ENCODE measurements around the gene OSBPL10. TPM values are rescaled to one million over a fixed set of nuclear protein-coding genes. Genes with fewer than 3 reads are reported as not detected.

OSBPL10 gene
- total RNA-seq, 1 donor from 2014 or later, result 12.1 TPM

- Mint-ChIP-seq H3K9me3 (no peaks in the 10 kb centered on the region), H3K4me3 (no peak overlapping the region), H3K36me3 (ENCODE audit: low read depth) (no peaks in the 10 kb centered on the region), H3K27me3 (ENCODE audit: insufficient read depth) (no peaks in the 10 kb centered on the region), H3K4me1 (ENCODE audit: low read depth) (peaks cover 26% of the 10 kb centered on the region), H3K27ac (no peak overlapping the region)
- intact Hi-C loops (cut with micrococcal nuclease), result no loop called here
- no peak for DNase-seq (ENCODE audit: low spot score)
Observed at GRCh38 chr3:31908391-31909097, 72.5 kb downstream of the OSBPL10 start.

- no peaks in the 10 kb centered on the region for H3K36me3 Mint-ChIP-seq (ENCODE audit: low read depth)
- no peak overlapping the region for H3K27ac Mint-ChIP-seq
- no peaks in the 10 kb centered on the region for H3K9me3 Mint-ChIP-seq
- intact Hi-C loops (cut with micrococcal nuclease), result no loop called here
- H3K4me3 Mint-ChIP-seq, result no peak overlapping the region
- no peaks in the 10 kb centered on the region for H3K27me3 Mint-ChIP-seq (ENCODE audit: insufficient read depth)
- peaks cover 35% of the 10 kb centered on the region for H3K4me1 Mint-ChIP-seq (ENCODE audit: low read depth)
- no peak for DNase-seq (ENCODE audit: low spot score)
Observed at GRCh38 chr3:31906182-31906581, 74.9 kb downstream of the OSBPL10 start.

- intact Hi-C loops (cut with micrococcal nuclease), result no loop called here
- H3K4me3 Mint-ChIP-seq, result no peak overlapping the region
- no peaks in the 10 kb centered on the region for H3K36me3 Mint-ChIP-seq (ENCODE audit: low read depth)
- no peaks in the 10 kb centered on the region for H3K9me3 Mint-ChIP-seq
- no peak for DNase-seq (ENCODE audit: low spot score)
- H3K4me1 Mint-ChIP-seq (ENCODE audit: low read depth), result peaks cover 46% of the 10 kb centered on the region
- peaks cover 2% of the 10 kb centered on the region for H3K27me3 Mint-ChIP-seq (ENCODE audit: insufficient read depth)
- H3K27ac Mint-ChIP-seq, result peak overlapping the region; percentile 50
Observed at GRCh38 chr3:31903686-31904431, 77.2 kb downstream of the OSBPL10 start.

GRCh38 chr3:31900583-31900982, 80.5 kb downstream of the OSBPL10 start:
- peaks cover 2% of the 10 kb centered on the region for H3K27me3 Mint-ChIP-seq (ENCODE audit: insufficient read depth)
- H3K9me3 Mint-ChIP-seq, result no peaks in the 10 kb centered on the region
- DNase-seq (ENCODE audit: low spot score), result no peak
- no peaks in the 10 kb centered on the region for H3K36me3 Mint-ChIP-seq (ENCODE audit: low read depth)
- no peak overlapping the region for H3K27ac Mint-ChIP-seq
- intact Hi-C loops (cut with micrococcal nuclease), result no loop called here
- peak overlapping the region; percentile 11 for H3K4me3 Mint-ChIP-seq
- H3K4me1 Mint-ChIP-seq (ENCODE audit: low read depth), result peaks cover 36% of the 10 kb centered on the region

- H3K36me3 Mint-ChIP-seq (ENCODE audit: low read depth), result peaks cover 3% of the 10 kb centered on the region
- peaks cover 16% of the 10 kb centered on the region for H3K4me1 Mint-ChIP-seq (ENCODE audit: low read depth)
- no peak for DNase-seq (ENCODE audit: low spot score)
- intact Hi-C loops (cut with micrococcal nuclease), result no loop called here
- H3K9me3 Mint-ChIP-seq, result no peaks in the 10 kb centered on the region
- H3K4me3 Mint-ChIP-seq, result no peak overlapping the region
- peaks cover 4% of the 10 kb centered on the region for H3K27me3 Mint-ChIP-seq (ENCODE audit: insufficient read depth)
- no peak overlapping the region for H3K27ac Mint-ChIP-seq
Observed at GRCh38 chr3:31896648-31897433, 84.2 kb downstream of the OSBPL10 start.

- peaks cover 14% of the 10 kb centered on the region for H3K4me1 Mint-ChIP-seq (ENCODE audit: low read depth)
- H3K9me3 Mint-ChIP-seq, result no peaks in the 10 kb centered on the region
- H3K27ac Mint-ChIP-seq, result no peak overlapping the region
- H3K36me3 Mint-ChIP-seq (ENCODE audit: low read depth), result peaks cover 3% of the 10 kb centered on the region
- H3K4me3 Mint-ChIP-seq, result no peak overlapping the region
- intact Hi-C loops (cut with micrococcal nuclease), result no loop called here
- H3K27me3 Mint-ChIP-seq (ENCODE audit: insufficient read depth), result peaks cover 4% of the 10 kb centered on the region
- DNase-seq (ENCODE audit: low spot score), result no peak
Observed at GRCh38 chr3:31896026-31896425, 85.0 kb downstream of the OSBPL10 start.

GRCh38 chr3:31895471-31895870, 85.6 kb downstream of the OSBPL10 start:
- no peak overlapping the region for H3K4me3 Mint-ChIP-seq
- peaks cover 4% of the 10 kb centered on the region for H3K27me3 Mint-ChIP-seq (ENCODE audit: insufficient read depth)
- H3K9me3 Mint-ChIP-seq, result no peaks in the 10 kb centered on the region
- H3K4me1 Mint-ChIP-seq (ENCODE audit: low read depth), result peaks cover 13% of the 10 kb centered on the region
- peaks cover 3% of the 10 kb centered on the region for H3K36me3 Mint-ChIP-seq (ENCODE audit: low read depth)
- intact Hi-C loops (cut with micrococcal nuclease), result no loop called here
- H3K27ac Mint-ChIP-seq, result no peak overlapping the region
- DNase-seq (ENCODE audit: low spot score), result no peak

GRCh38 chr3:31892916-31893573, 88.0 kb downstream of the OSBPL10 start:
- Mint-ChIP-seq H3K9me3 (no peaks in the 10 kb centered on the region), H3K27ac (no peak overlapping the region), H3K27me3 (ENCODE audit: insufficient read depth) (peaks cover 5% of the 10 kb centered on the region), H3K4me3 (no peak overlapping the region), H3K36me3 (ENCODE audit: low read depth) (peaks cover 3% of the 10 kb centered on the region), H3K4me1 (ENCODE audit: low read depth) (peaks cover 9% of the 10 kb centered on the region)
- intact Hi-C loops (cut with micrococcal nuclease), result no loop called here
- no peak for DNase-seq (ENCODE audit: low spot score)

GRCh38 chr3:31892500-31892899, 88.6 kb downstream of the OSBPL10 start:
- H3K9me3 Mint-ChIP-seq, result no peaks in the 10 kb centered on the region

GRCh38 chr3:31891876-31892455, 89.1 kb downstream of the OSBPL10 start:
- Mint-ChIP-seq H3K27me3 (ENCODE audit: insufficient read depth) (peaks cover 5% of the 10 kb centered on the region), H3K4me1 (ENCODE audit: low read depth) (peaks cover 9% of the 10 kb centered on the region), H3K9me3 (no peaks in the 10 kb centered on the region), H3K27ac (no peak overlapping the region), H3K4me3 (no peak overlapping the region), H3K36me3 (ENCODE audit: low read depth) (peaks cover 5% of the 10 kb centered on the region)
- no peak for DNase-seq (ENCODE audit: low spot score)
- intact Hi-C loops (cut with micrococcal nuclease), result no loop called here

More at GRCh38 chr3:31892500-31892899, 88.6 kb downstream of the OSBPL10 start:
- no peak overlapping the region for H3K27ac Mint-ChIP-seq
- H3K4me3 Mint-ChIP-seq, result no peak overlapping the region
- peaks cover 3% of the 10 kb centered on the region for H3K36me3 Mint-ChIP-seq (ENCODE audit: low read depth)
- peaks cover 9% of the 10 kb centered on the region for H3K4me1 Mint-ChIP-seq (ENCODE audit: low read depth)
- intact Hi-C loops (cut with micrococcal nuclease), result no loop called here
- H3K27me3 Mint-ChIP-seq (ENCODE audit: insufficient read depth), result peaks cover 5% of the 10 kb centered on the region
- DNase-seq (ENCODE audit: low spot score), result no peak

GRCh38 chr3:31890742-31891469, 90.2 kb downstream of the OSBPL10 start:
- Mint-ChIP-seq H3K9me3 (no peaks in the 10 kb centered on the region), H3K27me3 (ENCODE audit: insufficient read depth) (peaks cover 5% of the 10 kb centered on the region), H3K27ac (no peak overlapping the region), H3K4me3 (no peak overlapping the region), H3K4me1 (ENCODE audit: low read depth) (peaks cover 9% of the 10 kb centered on the region), H3K36me3 (ENCODE audit: low read depth) (peaks cover 5% of the 10 kb centered on the region)
- intact Hi-C loops (cut with micrococcal nuclease), result no loop called here
- no peak for DNase-seq (ENCODE audit: low spot score)

GRCh38 chr3:31890007-31890406, 91.1 kb downstream of the OSBPL10 start:
- Mint-ChIP-seq H3K9me3 (no peaks in the 10 kb centered on the region), H3K27ac (no peak overlapping the region), H3K4me3 (no peak overlapping the region), H3K27me3 (ENCODE audit: insufficient read depth) (peaks cover 5% of the 10 kb centered on the region), H3K4me1 (ENCODE audit: low read depth) (peaks cover 9% of the 10 kb centered on the region), H3K36me3 (ENCODE audit: low read depth) (peaks cover 5% of the 10 kb centered on the region)
- intact Hi-C loops (cut with micrococcal nuclease), result no loop called here
- no peak for DNase-seq (ENCODE audit: low spot score)
